K562 (cell line): ENCODE data around the gene LMF2. TPM values are rescaled to one million over a fixed set of nuclear protein-coding genes. Genes with fewer than 3 reads are reported as not detected.

Experiments used
- NCOA6 ChIP-seq: fragments of 450-650 bp; IDR thresholded peaks from 2 replicates; pipeline ENCODE4 v1.6.1; 2017; ENCODE audit warnings: mild to moderate bottlenecking
- SAP30 ChIP-seq: fragments of 200-600 bp; sonication (generic); IDR thresholded peaks from 2 replicates; pipeline ENCODE4 v1.6.1; 2012; ENCODE audit warnings: borderline replicate concordance, low read depth, mild to moderate bottlenecking, moderate library complexity, low read length, control low read depth, inconsistent platforms; ENCODE audit not compliant: insufficient read depth, poor library complexity, severe bottlenecking
- SMAD1 ChIP-seq: fragments of 150-350 bp; IDR thresholded peaks from 2 replicates; pipeline ENCODE4 v1.6.1; 2014; ENCODE audit warnings: low read length, low read depth; ENCODE audit not compliant: partially characterized antibody
- polyA plus RNA-seq, 8 experiments: library from polyadenylated mRNA; depleted of rRNA in 4 of 8; stranded (reverse) in 5 of 8; unstranded in 3 of 8; fragments of >200 nt; fragmentation: Nextera tagmentation in 2 of 8; fragmentation: Illumina TruSeq in 1 of 8; extraction: Ambion mirVana in 2 of 8; extraction: Trizol in 1 of 8; gene quantifications; 2 replicates each; pipeline versions ENCODE4 v1.2.1 to v1.2.3, GENCODE V29; 2011 to 2014; ENCODE audit warnings: inconsistent platforms in 1 of 8, missing spikeins in 1 of 8
- total RNA-seq, 7 experiments: library from RNA; depleted of rRNA in 6 of 7; stranded (reverse); fragments of >200 nt in 6 of 7; fragmentation: Illumina TruSeq in 2 of 7; extraction: Trizol in 2 of 7; gene quantifications; 2 replicates each; pipeline versions ENCODE4 v1.2.1 to v1.2.3, GENCODE V29; 2011 to 2021; ENCODE audit warnings: low replicate concordance in 1 of 7
- TF ChIP-seq, protein P1 (sequence below), 2 experiments: fragments of 450-650 bp in 1 of 2; IDR thresholded peaks; 2 replicates each; pipeline ENCODE4 v1.6.1; 2011 to 2017; ENCODE audit warnings: low read depth in 2 of 2, antibody characterized with exemption in 1 of 2, borderline replicate concordance in 1 of 2, low read length in 1 of 2, mild to moderate bottlenecking in 1 of 2, mixed read lengths in 1 of 2; ENCODE audit not compliant: control insufficient read depth in 1 of 2
- TF ChIP-seq, protein P2 (sequence below): IDR thresholded peaks from 3 replicates; pipeline ENCODE4 v1.6.1; 2011; ENCODE audit warnings: borderline replicate concordance, mild to moderate bottlenecking; ENCODE audit not compliant: insufficient read length, insufficient read depth

LMF2 gene
- total and polyA plus RNA-seq, 9 of the 15 experiments (the other 6 are each of a cell fraction or from before 2014, with no cell fraction given), result 0.08 to 37.1 (median 7.6) TPM

DNA sequence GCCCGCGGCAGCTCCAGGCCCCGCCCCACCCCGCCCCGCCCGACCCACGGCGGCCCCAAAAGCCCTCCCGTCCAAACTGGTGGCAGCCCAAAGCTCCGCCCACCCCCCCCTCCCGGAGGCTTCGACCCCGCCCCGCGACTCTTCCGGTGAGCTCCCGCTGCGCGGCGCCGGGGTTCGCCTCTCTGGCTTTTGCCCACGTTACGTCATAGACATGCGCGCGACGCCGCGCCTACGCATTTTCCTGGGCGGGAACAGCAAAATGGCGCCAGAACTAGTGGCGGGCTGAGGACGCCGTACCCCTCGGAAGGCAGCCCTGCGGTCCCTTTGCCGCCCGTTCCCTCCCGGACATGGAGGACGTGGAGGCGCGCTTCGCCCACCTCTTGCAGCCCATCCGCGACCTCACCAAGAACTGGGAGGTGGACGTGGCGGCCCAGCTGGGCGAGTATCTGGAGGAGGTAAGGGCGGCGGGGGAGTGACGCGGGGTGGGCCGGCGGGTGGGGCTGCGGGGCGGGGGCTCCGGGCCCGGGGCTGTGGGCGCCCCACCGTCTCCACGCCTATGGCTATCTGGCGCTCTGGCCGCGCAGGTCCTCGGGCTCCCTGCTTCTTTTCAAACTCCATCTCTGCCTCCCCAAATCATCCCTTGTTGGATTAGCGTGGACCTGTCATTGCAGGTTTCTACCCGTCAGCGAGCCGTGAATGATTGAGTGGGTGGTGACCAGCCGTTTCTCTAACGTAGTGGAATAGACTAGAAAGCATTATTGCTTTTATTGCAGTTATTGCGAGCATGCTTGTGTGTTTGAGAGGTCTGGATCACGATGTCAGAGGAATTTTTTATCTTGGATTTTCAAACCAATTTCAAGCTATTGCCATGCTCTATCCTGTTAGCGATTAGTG, 736 bp upstream of the LMF2 start, which contains the start of gene NCAPH2 (continued):
- TF ChIP-seq, protein P1, sequence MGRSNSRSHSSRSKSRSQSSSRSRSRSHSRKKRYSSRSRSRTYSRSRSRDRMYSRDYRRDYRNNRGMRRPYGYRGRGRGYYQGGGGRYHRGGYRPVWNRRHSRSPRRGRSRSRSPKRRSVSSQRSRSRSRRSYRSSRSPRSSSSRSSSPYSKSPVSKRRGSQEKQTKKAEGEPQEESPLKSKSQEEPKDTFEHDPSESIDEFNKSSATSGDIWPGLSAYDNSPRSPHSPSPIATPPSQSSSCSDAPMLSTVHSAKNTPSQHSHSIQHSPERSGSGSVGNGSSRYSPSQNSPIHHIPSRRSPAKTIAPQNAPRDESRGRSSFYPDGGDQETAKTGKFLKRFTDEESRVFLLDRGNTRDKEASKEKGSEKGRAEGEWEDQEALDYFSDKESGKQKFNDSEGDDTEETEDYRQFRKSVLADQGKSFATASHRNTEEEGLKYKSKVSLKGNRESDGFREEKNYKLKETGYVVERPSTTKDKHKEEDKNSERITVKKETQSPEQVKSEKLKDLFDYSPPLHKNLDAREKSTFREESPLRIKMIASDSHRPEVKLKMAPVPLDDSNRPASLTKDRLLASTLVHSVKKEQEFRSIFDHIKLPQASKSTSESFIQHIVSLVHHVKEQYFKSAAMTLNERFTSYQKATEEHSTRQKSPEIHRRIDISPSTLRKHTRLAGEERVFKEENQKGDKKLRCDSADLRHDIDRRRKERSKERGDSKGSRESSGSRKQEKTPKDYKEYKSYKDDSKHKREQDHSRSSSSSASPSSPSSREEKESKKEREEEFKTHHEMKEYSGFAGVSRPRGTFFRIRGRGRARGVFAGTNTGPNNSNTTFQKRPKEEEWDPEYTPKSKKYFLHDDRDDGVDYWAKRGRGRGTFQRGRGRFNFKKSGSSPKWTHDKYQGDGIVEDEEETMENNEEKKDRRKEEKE (IDR thresholded peaks at IDR 0.05; ENCODE audit: borderline replicate concordance in 1 of 2, control insufficient read depth in 1 of 2, low read depth in 2 of 2, low read length in 1 of 2), result no peak
- TF ChIP-seq, protein P2, sequence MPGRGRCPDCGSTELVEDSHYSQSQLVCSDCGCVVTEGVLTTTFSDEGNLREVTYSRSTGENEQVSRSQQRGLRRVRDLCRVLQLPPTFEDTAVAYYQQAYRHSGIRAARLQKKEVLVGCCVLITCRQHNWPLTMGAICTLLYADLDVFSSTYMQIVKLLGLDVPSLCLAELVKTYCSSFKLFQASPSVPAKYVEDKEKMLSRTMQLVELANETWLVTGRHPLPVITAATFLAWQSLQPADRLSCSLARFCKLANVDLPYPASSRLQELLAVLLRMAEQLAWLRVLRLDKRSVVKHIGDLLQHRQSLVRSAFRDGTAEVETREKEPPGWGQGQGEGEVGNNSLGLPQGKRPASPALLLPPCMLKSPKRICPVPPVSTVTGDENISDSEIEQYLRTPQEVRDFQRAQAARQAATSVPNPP, result no peak
- TF ChIP-seq SAP30 (peak; percentile 55), SMAD1 (peak; percentile 43), NCOA6 (no peak)
- TF ChIP-seq, all 486 proteins: peak for 94
